Measurements from ENCODE around the gene CDR2L. TPM values are rescaled to one million over a fixed set of nuclear protein-coding genes. Genes with fewer than 3 reads are reported as not detected.
A peak's percentile ranks its signal among the peaks of the same experiment; 100 is the strongest.

Gene CDR2L
- polyA plus RNA-seq (ENCODE audit: insufficient read length) = 7.1 TPM

DNA sequence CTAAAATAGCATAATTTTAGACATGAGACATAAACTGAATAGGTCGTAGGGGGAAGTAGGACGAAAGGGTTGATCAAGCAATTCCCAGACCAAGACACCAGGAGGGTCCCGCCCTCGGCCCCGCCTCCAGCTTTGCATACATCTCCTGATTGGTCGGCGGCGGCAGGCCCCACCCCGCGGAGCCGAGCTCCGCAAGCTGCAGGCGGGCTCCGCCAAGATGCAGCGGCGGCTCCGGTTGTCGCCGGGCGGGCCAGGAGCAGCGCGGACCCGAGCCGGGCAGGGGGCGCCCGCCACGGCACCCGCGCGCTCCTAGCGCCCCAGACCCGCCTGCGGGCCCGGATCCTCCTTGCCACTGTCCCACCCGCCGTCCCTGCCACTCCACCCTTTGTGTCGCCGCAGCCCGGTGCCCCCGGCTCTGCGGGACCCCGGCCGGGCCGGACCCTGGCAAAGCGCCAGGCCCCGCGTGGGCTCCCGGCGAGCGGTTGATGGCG lies at the start of gene CDR2L:
CDR2L (plus strand) TSS at position 215 of the 491 bp plus-strand sequence. CDS start 412 bp downstream, outside the sequence.
- DNase-seq = peak; percentile 96

- DNase-seq = no peak
Observed at GRCh38 chr17:74938194-74938950, 49.1 kb upstream of the CDR2L start.

GRCh38 chr17:74939534-74939933 lies 47.9 kb upstream of the CDR2L start:
- no peak for DNase-seq

DNA sequence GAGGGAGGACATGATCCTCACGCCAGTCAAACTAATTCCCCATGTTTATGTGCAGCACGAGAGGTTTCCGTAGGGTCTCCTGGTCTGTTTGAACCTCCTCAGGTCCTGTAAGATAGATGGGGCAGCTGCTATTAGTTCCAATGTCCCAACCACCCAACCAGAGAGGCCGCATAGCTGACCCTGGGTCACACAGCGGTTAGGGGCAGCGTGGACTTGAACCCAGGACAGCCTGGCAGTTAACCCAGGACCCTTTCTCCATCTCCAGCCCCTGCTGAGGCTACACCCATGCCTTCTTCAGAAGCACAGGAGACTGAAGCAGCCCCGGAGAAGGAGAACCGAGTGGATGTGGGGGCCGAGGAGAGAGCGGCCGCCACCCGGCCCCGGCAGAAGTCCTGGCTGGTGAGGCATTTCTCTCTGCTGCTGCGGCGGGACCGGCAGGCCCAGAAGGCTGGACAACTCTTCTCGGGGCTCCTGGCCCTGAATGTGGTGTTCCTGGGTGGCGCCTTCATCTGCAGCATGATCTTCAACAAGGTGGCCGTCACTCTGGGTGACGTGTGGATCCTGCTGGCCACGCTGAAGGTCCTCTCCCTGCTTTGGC lies 46.2 kb upstream of the CDR2L start:
- no peak for DNase-seq

DNA sequence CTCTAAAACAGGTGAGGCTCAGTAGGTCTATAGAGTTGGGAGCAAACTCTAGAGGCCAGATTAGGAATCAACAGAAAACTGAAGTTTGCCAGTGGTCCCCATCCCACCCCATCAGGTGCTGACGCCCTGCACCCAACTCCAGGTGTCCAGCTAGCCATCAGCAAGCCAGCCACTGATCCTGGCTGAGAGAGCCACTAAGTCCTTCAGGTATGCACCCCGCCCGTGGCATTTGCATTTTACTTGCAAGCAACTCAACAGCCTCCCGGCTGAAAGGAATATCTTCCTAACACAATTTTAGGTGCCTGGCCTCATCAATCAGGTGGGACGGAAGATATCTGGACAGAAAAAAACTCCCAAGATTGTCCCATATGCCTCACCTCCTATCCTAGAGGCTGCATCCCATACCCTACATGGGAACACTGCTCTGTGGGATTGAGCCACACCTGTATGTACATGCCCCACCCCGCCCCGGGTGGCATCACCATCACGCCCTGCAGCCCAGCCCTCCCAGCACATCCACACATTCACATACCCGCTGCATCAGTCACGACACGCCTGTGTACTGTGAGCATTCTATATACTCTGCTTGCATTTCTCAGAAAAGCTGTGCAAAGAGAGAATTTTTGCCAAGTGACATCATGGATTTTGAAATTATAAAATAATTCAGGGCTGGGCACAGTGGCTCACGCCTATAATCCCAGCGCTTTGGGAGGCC lies 43.5 kb upstream of the CDR2L start:
- DNase-seq = no peak

DNA sequence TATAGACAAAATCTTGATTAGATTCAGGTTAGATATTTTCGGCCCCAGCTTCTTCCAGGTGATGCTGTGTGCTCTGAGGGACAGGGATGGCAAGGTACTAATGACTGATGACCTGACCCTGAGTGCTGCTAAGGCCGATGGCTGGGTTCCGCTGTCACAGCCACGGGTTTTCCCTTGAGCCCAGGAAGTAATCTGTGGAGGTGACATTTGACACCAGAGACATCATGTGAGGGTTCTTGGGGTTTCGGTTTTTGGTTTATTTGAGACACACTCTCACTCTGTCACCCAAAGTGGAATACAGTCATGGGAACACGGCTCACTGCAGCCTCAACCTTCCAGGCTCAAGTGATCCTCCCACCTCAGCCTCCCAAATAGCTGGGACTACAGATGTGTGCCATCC lies 41.9 kb upstream of the CDR2L start:
- DNase-seq = no peak

DNA sequence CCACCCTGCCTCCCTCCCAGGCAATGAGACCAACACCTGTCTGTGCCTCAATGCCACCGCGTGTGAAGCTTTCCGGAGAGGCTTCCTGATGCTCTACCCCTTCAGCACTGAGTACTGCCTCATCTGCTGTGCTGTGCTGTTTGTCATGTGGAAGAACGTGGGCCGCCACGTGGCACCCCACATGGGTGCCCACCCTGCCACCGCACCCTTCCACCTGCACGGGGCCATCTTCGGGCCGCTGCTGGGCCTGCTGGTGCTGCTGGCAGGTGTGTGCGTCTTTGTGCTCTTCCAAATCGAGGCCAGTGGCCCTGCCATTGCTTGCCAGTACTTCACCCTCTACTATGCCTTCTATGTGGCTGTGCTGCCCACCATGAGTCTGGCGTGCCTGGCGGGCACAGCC lies 40.8 kb upstream of the CDR2L start:
- DNase-seq = no peak

DNA sequence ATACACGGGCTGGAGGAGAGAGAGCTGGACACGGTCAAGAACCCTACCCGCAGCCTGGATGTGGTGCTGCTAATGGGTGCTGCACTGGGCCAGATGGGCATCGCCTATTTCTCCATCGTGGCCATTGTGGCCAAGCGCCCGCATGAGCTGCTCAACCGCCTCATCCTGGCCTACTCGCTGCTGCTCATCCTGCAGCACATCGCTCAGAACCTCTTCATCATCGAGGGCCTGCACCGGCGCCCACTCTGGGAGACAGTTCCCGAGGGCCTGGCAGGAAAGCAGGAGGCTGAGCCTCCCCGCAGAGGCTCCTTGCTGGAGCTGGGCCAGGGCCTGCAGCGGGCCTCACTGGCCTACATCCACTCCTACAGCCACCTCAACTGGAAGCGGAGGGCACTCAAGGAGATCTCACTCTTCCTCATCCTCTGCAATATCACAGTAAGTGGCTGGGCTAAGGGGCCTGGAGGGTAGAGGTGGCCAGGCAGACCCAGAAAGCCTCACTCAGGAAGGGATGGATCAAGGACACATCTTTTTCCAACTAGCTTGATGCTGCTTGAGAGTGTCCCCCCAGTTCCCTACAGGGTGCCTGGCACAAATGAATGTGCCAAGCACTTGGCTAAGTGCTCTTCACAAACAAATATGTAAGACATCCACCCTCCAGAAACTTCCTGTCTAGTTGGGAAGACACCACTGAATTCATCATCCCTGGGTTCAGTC lies 40.2 kb upstream of the CDR2L start:
- no peak for DNase-seq

DNA sequence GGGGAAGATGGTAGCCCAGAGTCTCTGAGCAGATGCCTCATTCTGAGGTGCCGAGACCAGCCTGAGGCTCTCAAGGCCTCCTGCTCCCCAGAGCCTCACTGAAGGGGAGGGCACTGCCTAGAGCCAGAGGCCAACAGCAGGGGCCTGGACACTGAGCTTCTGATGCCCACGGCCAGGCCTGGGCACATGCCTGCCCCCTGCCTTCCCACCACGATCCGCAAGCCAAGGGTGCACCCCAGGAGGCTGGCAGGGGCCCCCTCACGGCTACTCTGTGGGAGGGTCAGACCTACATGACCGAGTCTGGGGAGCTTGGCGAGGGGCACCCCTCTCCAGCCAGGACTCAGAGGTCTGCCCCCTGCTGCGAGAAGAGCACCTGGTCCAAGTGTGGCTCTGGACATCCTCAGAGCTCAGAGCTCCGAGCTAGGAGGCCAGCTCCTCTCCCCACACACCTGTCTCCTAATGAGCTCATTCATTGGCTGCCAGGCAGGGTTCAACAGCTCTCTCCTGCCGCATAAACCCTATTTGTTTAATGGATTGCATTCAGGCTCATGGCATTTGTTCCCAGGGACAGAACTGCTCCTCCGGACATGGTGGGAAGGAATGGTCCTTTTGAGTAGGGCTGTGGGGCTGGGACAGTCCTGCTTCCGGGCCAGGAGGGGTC lies 37.8 kb upstream of the CDR2L start:
- no peak for DNase-seq

DNA sequence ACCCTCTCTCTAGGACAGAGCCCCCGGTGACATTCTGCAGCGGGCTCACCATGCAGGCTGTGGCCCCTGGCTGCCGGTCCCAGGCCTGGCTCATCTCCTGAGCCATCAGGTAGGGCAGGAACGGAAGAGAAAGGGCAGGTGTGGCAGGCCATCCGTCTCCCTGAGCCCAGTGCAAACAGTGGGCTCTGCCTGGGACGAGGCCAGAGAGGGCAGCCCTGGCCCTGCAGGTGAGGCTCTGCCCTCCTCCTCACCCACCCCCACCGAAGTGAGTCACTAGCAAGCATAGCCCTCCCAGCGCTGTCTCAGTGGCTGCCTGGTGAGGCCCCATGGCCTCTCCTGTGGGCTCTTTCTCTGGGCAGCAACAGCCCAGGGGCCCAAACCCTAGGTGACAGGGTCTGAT lies 37.2 kb upstream of the CDR2L start:
- no peak for DNase-seq

DNA sequence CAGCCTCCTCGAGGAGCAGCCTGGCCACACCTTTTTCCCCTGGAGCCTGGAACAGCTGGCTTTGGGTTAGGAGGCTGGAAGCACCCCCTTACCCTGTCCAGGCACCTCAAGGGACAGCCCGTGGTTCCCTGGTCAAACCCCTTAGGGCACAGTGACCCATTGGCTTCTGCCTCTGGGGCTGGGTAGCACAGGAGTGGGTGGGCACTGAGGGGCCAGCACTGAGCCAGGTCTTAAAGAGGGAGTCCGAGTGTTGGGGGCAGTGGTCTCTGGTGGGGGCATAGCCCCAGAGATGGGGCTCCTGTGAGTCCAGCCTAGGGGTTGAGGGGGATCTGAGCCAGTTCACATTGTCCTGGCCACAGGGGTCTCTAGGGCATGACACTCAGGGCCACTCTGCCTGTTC lies 36.4 kb upstream of the CDR2L start:
- no peak for DNase-seq

GRCh38 chr17:74951680-74952421 lies 35.6 kb upstream of the CDR2L start:
- DNase-seq = no peak

GRCh38 chr17:74952431-74953133 lies 34.9 kb upstream of the CDR2L start:
- no peak for DNase-seq

DNA sequence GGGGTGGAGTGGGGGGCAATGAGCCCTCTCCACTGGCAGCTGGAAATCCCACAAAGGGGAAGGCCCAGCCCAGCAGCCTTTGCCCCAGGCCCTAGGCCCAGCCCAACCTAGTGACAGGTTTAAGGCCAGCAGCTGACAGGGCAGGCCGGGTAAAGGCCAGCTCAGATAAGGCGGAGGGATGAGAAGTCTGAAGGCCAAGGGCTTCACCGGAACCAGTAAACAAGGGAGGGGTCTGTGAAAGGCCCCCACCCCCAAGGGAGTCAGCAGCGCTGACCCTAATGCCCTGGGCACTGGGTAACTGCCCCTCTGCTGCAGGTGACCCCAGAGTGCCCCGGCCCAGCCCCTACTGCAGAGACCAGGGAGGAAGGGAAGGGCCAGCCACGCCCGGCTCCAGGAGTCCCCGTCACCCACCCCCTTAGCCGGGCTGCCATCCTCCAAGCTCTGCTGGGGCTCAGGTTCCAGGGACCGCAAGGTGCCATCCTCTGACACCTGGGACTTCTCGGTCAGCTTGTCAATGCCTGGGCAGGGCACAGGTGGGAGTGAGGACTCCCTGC lies 34.2 kb upstream of the CDR2L start:
- DNase-seq = no peak

DNA sequence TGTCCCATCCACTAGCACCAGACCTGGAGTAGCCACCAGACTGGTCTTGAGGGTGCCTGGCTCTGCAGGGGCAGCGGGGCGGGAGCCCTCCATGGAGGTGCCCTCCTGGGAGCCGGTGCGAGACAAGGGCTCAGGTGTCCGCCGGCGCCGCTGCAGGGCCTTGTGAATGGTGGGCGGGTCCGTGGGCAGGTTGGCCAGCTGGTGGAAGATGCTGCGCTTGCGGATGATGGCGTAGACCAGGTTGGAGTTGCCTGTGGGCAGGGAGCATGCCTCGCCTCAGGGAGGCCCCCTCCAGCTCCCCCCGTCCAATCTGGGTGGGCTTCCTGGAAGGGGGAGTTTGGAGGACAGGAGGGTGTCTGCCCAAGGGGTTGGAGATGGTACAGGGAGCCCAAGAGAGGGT lies 33.3 kb upstream of the CDR2L start:
- DNase-seq = no peak

- no peak for DNase-seq
Observed at GRCh38 chr17:74954665-74955421, 32.6 kb upstream of the CDR2L start.

DNA sequence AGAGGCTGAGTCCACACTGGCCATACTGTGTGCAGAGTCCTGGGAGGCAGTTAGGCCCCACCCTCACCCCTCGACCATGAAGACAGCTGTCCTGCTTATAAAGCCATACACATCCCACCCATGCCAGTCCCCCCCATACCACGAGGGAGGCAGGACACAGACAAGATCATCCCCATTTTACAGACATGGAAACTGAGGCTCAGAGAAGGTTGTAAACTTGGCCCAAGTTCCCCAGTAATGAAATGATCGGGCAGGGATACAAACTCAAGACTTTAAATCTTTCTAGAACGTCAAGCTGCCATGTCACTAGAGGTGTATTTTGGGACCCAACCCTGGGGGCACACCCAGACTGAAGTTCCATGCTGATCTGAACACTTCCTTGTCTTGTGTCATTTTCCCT lies 31.3 kb upstream of the CDR2L start:
- no peak for DNase-seq

DNA sequence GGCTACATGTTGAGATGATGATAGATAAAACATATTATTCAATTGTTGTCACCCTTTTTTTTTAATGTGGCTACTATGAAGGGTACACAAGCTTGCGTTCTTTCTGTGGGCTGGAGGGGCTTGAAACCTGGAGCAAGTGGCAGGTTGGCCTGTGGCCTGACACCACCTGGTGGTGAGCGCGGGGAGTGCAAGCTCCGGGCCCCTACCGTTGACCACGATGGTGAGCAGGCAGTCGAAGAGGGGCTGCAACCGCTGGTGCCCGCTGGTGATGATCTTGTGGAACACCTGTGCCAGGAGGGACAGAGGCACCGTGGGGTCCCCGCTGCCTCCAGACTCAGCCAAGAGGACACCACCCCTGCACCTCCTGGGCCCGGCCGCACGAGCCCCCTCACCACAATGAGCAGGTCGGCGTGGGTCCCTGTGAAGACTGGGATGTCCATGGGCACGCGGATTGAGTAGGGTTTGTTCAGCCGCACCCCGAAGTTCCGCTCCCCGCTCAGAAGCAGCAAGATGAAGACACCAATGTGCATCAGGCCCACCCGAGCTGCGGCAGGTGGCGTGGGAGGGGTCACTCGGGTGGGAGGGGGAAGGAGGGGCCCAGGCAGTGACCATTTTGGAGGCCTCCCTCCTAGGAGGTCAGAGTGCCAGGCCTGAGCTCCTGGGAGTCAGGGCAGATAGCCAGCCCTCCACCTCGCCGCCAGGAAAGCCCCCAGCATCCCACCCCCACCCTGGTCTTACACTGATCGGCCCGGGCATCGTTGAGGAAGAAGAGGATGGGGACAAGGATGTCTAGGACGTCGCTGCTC lies 29.3 kb upstream of the CDR2L start:
- peak; percentile 52 for DNase-seq

Measured in hindlimb muscle (tissue), 1 donor.